T-helper 1 cell treated with Interleukin-12 subunit alpha and Interleukin-12 subunit beta and Interleukin-4 antibody, amounts not matched to agents 30 μg/mL and 1 μg/mL, for 36 hours (primary cell): ENCODE results near the gene GSTA2.
"Not testable (repeated sequence)": the region's sequence is repeated elsewhere in the genome, so short reads cannot be mapped to it uniquely, and the experiment has no call there.

Source experiments
- H3K27ac Mint-ChIP-seq: one replicate; pipeline ENCODE4 v1.8.0; 2021; ENCODE audit warnings: mild to moderate bottlenecking, mixed read lengths
- H3K27me3 Mint-ChIP-seq: one replicate; pipeline ENCODE4 v1.8.0; 2021; ENCODE audit warnings: low read depth, mixed read lengths
- H3K36me3 Mint-ChIP-seq: one replicate; pipeline ENCODE4 v1.8.0; 2021; ENCODE audit warnings: low read depth, mixed read lengths
- H3K4me1 Mint-ChIP-seq: one replicate; pipeline ENCODE4 v1.8.0; 2021; ENCODE audit warnings: low read depth, mixed read lengths
- H3K4me3 Mint-ChIP-seq: one replicate; pipeline ENCODE4 v1.8.0; 2021; ENCODE audit warnings: mild to moderate bottlenecking, moderate library complexity, mixed read lengths
- H3K9me3 Mint-ChIP-seq: one replicate; pipeline ENCODE4 v1.8.0; 2021; ENCODE audit warnings: mixed read lengths

The GSTA2 gene

DNA sequence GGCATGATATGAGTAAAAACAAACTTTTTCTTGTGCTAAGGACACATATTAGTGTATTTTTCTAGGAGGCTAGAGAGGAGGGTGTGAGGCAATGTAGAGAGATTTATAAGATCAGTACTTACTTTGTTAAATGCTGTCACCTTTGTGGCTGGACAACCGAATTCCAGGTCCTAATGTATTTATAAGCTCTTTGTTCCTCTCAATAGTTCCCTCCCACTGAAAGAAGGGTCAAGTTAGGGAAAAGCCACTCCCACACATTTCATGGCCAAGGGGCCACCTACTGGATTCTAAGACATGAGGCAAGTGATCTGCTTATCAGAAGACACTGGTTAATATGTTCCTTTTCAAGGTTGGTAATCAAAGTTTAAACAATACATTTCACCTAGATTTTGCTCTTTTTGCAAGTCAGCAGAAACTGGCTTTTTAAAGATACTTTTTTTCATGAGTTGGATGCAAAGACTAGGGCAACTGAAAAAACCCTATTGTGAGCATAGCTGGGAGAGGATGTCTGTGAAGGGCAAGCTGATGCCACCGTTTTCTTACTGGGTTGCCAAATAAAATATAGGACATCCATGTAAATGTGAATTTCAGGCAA, at the start of gene GSTA2:
Gene GSTA2 (minus strand): TSS at position 154 of the 595 bp plus-strand sequence. CDS start 5,528 bp downstream, outside the sequence.
- not testable (repeated sequence) for H3K4me3 Mint-ChIP-seq, H3K9me3 Mint-ChIP-seq, H3K36me3 Mint-ChIP-seq, H3K4me1 Mint-ChIP-seq, H3K27me3 Mint-ChIP-seq, H3K27ac Mint-ChIP-seq

- H3K4me1 Mint-ChIP-seq, H3K36me3 Mint-ChIP-seq, H3K27ac Mint-ChIP-seq, H3K27me3 Mint-ChIP-seq, H3K9me3 Mint-ChIP-seq, H3K4me3 Mint-ChIP-seq: not testable (repeated sequence)
These were observed 46.5 kb upstream of the GSTA2 start for GRCh38 chr6:52809777-52810176.

DNA sequence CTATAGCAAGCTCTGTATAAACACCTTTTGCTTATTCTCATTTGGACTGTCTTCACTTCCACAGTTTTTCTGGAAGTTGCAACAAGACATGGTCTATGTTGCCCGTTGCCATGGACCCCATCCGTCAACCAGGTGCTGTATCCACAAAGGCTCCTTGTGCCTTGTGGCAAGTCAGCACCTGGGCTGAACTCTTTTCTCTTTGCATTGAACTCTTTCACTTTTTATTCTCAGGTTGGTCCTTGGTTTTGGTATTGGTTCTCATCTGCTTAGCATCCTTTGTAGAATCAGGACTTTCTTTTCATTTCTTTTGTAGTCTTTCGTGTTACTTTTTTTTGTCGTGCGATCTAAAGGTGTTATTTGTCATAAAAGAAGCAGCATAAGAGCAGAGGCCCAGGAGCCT, 45.4 kb upstream of the GSTA2 start:
- Mint-ChIP-seq H3K27me3 (peaks cover 9% of the 10 kb centered on the region), H3K9me3 (no peaks in the 10 kb centered on the region), H3K36me3 (no peaks in the 10 kb centered on the region), H3K27ac (no peak overlapping the region), H3K4me3 (no peak overlapping the region), H3K4me1 (no peaks in the 10 kb centered on the region)

DNA sequence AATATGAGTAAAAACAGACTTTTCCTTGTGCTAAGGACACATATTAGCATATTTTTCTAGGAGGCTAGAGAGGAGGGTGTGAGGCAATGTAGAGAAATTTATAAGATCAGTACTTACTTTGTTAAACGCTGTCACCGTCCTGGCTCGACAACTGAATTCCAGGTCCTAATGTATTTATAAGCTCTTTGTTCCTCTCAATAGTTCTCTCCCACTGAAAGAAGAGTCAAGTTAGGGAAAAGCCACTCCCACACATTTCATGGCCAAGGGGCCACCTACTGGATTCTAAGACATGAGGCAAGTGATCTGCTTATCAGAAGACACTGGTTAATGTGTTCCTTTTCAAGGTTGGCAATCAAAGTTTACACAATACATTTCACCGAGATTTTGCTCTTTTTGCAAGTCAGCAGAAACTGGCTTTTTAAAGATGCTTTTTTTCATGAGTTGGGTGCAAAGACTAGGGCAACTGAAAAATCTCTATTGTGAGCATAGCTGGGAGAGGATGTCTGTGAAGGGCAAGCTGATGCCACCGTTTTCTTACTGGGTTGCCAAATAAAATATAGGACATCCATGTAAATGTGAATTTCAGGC, 40.5 kb upstream of the GSTA2 start, which contains the start of gene GSTA1:
Gene GSTA1 (minus strand): TSS at position 149 of the 588 bp plus-strand sequence. CDS start 4,549 bp downstream, outside the sequence.
- H3K36me3 Mint-ChIP-seq, H3K4me1 Mint-ChIP-seq, H3K27me3 Mint-ChIP-seq, H3K4me3 Mint-ChIP-seq, H3K27ac Mint-ChIP-seq, H3K9me3 Mint-ChIP-seq: not testable (repeated sequence)

DNA sequence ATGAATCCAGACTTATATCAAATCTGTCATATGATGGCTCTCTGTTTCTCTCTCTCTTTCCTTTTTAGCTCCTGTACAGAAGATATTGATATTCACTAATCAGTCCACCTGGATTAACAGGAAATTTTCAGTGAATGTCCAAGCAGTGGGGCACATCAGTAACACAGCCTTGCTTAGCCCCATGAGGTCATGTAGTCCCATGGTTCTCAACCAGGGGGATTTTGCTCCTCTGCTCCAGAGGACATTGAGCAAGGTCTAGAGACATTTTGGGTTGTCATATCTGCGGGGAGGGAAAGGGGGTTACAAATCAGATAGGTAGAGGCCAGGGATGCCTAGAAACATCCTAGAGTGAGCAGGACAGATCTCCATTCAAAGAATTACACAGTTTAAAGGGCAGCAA, 39.5 kb upstream of the GSTA2 start:
- no peaks in the 10 kb centered on the region for H3K36me3 Mint-ChIP-seq
- no peak overlapping the region for H3K27ac Mint-ChIP-seq
- H3K4me1 Mint-ChIP-seq: no peaks in the 10 kb centered on the region
- H3K4me3 Mint-ChIP-seq: no peak overlapping the region
- peaks cover 7% of the 10 kb centered on the region for H3K27me3 Mint-ChIP-seq
- no peaks in the 10 kb centered on the region for H3K9me3 Mint-ChIP-seq

GRCh38 chr6:52801188-52801841, 38.0 kb upstream of the GSTA2 start:
- Mint-ChIP-seq H3K4me1 (no peaks in the 10 kb centered on the region), H3K27ac (no peak overlapping the region), H3K36me3 (no peaks in the 10 kb centered on the region), H3K4me3 (no peak overlapping the region), H3K9me3 (no peaks in the 10 kb centered on the region), H3K27me3 (peaks cover 7% of the 10 kb centered on the region)

DNA sequence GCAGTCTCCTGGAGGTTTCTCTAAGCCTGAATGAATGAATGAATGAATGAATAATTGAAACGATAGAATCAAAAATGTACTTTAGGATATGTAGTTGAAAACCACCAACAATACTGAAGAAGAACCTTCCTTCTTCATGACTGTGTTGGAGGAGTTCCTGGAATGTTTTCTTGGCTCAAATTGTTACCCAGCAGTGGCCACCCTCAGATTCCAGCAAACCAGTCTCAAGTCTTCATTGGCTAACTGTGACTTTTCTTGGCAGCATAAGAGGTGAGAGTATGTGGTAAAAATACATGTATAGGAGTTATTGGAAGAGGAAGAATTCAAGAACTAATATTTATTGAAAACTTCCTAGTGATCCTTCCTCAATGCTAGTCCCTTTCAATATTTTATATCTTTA, 36.0 kb upstream of the GSTA2 start:
- H3K9me3 Mint-ChIP-seq, H3K27me3 Mint-ChIP-seq: not testable (repeated sequence)

DNA sequence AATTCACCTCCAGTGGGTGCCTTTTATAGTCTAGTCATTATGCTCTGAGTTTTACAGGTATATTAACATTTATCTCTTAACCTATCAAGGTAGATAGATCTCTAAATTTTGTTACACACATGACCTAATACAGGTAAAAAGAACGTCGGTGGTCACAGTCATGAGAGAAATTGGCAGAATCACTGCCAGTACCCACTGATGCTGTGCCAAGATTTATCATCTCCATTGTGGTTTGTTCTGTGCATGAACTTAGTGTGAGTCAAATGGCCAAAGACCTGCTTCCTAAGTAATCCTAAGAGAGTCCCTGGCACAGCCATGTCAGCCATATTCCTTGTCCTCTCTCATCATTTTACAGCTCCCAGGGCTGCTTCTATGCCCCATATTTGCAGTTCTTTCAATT, 31.1 kb upstream of the GSTA2 start:
- not testable (repeated sequence) for H3K9me3 Mint-ChIP-seq, H3K27ac Mint-ChIP-seq, H3K27me3 Mint-ChIP-seq

More for the DNA sequence above, 36.0 kb upstream of the GSTA2 start:
- H3K4me1 Mint-ChIP-seq, H3K27ac Mint-ChIP-seq, H3K36me3 Mint-ChIP-seq, H3K4me3 Mint-ChIP-seq: not testable (repeated sequence)

DNA sequence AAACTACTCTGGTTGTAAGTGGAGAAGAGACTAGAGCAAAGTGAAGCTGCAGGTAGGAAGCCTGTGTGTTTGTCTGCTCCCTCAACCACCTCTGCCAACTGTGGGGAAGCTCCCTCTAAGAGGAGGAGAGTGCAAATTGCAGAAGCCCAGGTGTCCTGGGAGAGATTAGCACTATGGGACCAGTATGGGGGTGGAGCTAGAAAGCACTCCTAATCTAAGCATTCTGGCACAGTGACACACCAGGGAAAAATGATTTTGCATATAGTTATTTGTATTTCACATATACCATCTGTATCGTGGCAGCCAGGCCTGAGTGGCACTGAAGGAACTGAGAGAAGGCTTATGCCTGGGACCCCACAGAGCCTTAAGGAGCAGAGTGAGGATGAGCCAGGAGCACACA, 27.6 kb upstream of the GSTA2 start:
- peaks cover 2% of the 10 kb centered on the region for H3K9me3 Mint-ChIP-seq
- H3K4me3 Mint-ChIP-seq: no peak overlapping the region
- no peak overlapping the region for H3K27ac Mint-ChIP-seq
- no peaks in the 10 kb centered on the region for H3K36me3 Mint-ChIP-seq
- no peaks in the 10 kb centered on the region for H3K4me1 Mint-ChIP-seq
- no peaks in the 10 kb centered on the region for H3K27me3 Mint-ChIP-seq

More for the DNA sequence above, 31.1 kb upstream of the GSTA2 start:
- H3K4me1 Mint-ChIP-seq, H3K36me3 Mint-ChIP-seq, H3K4me3 Mint-ChIP-seq: not testable (repeated sequence)

DNA sequence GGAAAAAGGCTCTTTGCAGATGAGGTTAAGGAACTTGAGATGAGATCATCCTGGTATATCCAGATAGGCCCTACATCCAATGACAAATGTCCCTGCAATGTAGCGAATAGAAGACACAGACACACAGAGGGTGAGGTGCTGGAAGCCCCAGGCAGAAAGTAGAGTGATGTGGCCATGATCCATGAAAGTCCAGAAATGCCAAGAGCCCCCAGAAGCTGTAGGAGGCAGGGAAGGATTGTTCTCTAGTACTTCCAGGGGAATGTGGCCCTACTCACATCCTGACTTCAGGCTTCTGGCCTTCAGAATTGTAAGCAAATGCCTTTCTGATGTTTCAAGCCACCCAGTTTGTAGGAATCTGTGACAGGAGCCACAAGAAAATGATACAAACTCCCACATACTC, 26.4 kb upstream of the GSTA2 start:
- not testable (repeated sequence) for H3K4me1 Mint-ChIP-seq, H3K36me3 Mint-ChIP-seq, H3K9me3 Mint-ChIP-seq, H3K4me3 Mint-ChIP-seq, H3K27ac Mint-ChIP-seq, H3K27me3 Mint-ChIP-seq

DNA sequence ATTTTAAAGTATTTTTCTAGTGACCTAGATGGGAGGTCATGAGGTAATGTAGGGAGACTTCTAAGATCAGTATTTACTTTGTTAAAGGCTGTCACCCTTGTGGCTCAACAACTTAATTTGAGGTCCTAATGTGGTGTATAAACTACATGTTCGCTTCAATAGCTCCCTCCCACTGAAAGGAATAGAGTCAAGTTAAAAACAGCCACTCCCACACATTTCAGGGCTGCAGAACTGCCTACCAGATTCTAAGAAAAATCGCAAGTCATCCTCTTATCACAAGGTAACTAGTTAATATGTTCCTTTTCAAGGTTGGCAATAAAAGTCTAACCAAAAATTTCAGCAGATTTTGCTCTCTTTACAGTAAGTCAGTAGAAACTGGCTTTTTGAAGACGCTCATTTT, 25.2 kb upstream of the GSTA2 start:
- no peak overlapping the region for H3K4me3 Mint-ChIP-seq
- no peaks in the 10 kb centered on the region for H3K36me3 Mint-ChIP-seq

GRCh38 chr6:52787917-52788316, 24.6 kb upstream of the GSTA2 start:
- Mint-ChIP-seq H3K27me3 (no peaks in the 10 kb centered on the region), H3K4me3 (no peak overlapping the region), H3K27ac (no peak overlapping the region), H3K36me3 (no peaks in the 10 kb centered on the region), H3K9me3 (peaks cover 4% of the 10 kb centered on the region), H3K4me1 (no peaks in the 10 kb centered on the region)

More for the DNA sequence above, 25.2 kb upstream of the GSTA2 start:
- Mint-ChIP-seq H3K9me3 (peaks cover 4% of the 10 kb centered on the region), H3K27ac (no peak overlapping the region), H3K4me1 (no peaks in the 10 kb centered on the region), H3K27me3 (no peaks in the 10 kb centered on the region)

DNA sequence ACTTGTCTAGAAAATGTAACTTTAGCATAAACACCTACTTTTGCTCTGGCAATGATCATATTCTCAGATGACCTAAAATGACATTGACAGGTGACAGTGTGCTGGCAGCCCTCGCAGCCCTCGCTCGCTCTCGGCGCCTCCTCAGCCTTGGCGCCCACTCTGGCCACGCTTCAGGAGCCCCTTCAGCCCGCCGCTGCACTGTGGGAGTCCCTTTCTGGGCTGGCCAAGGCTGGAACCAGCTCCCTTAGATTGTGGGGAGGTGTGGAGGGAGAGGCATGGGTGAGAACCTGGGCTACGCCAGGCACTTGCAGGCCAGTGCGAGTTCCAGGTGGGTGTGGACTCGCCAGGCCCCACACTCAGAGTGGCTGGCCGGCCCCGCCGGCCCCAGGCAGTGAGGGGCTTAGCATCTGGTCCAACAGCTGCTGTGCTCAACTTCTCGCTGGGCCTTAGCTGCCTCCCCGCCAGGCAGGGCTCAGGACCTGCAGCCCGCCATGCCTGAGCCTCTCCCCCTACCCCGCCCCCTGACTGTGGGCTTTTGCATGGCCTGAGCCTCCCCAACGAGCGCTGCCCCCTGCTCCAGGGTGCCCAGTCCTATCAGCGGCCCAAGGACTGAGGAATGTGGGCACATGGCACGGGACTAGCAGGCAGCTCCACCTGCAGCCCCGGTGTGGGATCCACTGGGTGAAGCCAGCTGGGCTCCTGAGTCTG, 23.1 kb upstream of the GSTA2 start:
- H3K9me3 Mint-ChIP-seq: peaks cover 4% of the 10 kb centered on the region
- H3K4me3 Mint-ChIP-seq: no peak overlapping the region
- H3K27me3 Mint-ChIP-seq: no peaks in the 10 kb centered on the region
- H3K4me1 Mint-ChIP-seq: no peaks in the 10 kb centered on the region
- H3K27ac Mint-ChIP-seq: no peak overlapping the region
- H3K36me3 Mint-ChIP-seq: no peaks in the 10 kb centered on the region

DNA sequence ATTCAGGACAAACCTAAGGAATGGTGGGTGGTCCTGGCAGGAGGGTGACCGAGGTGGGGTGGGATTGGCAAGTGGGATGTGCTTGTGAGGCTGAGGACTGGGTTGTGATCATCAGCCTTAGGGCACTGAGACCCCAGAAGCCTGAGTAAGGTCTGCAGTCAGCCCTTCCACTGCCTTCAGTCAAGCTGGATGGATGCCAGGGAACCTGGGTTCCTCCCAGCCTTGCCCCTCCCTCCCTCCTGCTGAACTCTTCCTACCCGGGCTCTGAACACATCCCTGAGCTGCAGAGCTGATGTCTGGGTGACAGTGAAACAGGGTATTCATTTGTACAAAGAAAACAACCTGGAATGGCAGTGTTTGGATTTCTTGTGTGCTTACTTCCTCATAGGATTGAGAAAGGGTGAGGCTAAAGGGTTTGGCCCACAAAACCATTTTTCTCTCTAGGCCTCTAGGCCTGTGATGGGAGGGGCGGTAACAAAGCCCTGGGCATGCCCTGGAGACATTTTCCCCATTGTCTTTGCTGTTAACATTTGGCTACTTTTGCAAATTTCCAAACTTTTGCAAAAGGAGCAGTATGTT, 19.5 kb upstream of the GSTA2 start:
- not testable (repeated sequence) for H3K4me1 Mint-ChIP-seq, H3K27ac Mint-ChIP-seq, H3K9me3 Mint-ChIP-seq, H3K27me3 Mint-ChIP-seq, H3K36me3 Mint-ChIP-seq, H3K4me3 Mint-ChIP-seq

GRCh38 chr6:52782209-52782608, 18.9 kb upstream of the GSTA2 start:
- H3K27ac Mint-ChIP-seq, H3K4me1 Mint-ChIP-seq, H3K27me3 Mint-ChIP-seq, H3K36me3 Mint-ChIP-seq, H3K9me3 Mint-ChIP-seq, H3K4me3 Mint-ChIP-seq: not testable (repeated sequence)
